ENCODE results near the gene ZNF207.

ZNF207 gene

GRCh38 chr17:32323046-32323445, 26.9 kb upstream of the ZNF207 start:
- H3K27ac ChIP-seq = no peak overlapping the region
- H2AFZ ChIP-seq = no peak overlapping the region
- no peaks in the 10 kb centered on the region for H3K4me1 ChIP-seq
- no peak for TF ChIP-seq CTCF (IDR thresholded peaks at IDR 0.05)
- no peaks in the 10 kb centered on the region for H3K9me3 ChIP-seq (ENCODE audit: control insufficient read depth, low read length)
- H3K9ac ChIP-seq = no peak overlapping the region
- H3K4me2 ChIP-seq (ENCODE audit: low read length) = no peak overlapping the region
- no peak overlapping the region for H3K4me3 ChIP-seq (ENCODE audit: low read depth, low read length)
- H3K27me3 ChIP-seq (ENCODE audit: control insufficient read depth, insufficient read depth, low read length) = no peaks in the 10 kb centered on the region
- H3K36me3 ChIP-seq (ENCODE audit: control insufficient read depth, insufficient read depth, low read length) = no peaks in the 10 kb centered on the region
- no peaks in the 10 kb centered on the region for H3K79me2 ChIP-seq

GRCh38 chr17:32323811-32324491, 26.0 kb upstream of the ZNF207 start:
- Histone ChIP-seq H3K79me2 (no peaks in the 10 kb centered on the region), H3K4me2 (ENCODE audit: low read length) (no peak overlapping the region), H3K9ac (no peak overlapping the region), H3K9me3 (ENCODE audit: control insufficient read depth, low read length) (no peaks in the 10 kb centered on the region), H3K27ac (no peak overlapping the region), H3K4me1 (no peaks in the 10 kb centered on the region), H3K36me3 (ENCODE audit: control insufficient read depth, insufficient read depth, low read length) (no peaks in the 10 kb centered on the region), H2AFZ (no peak overlapping the region), H3K4me3 (ENCODE audit: low read depth, low read length) (peak overlapping the region; percentile 5), H3K27me3 (ENCODE audit: control insufficient read depth, insufficient read depth, low read length) (no peaks in the 10 kb centered on the region)
- TF ChIP-seq CTCF (IDR thresholded peaks at IDR 0.05) = no peak

- Histone ChIP-seq H3K9ac (no peak overlapping the region), H3K4me3 (ENCODE audit: low read depth, low read length) (no peak overlapping the region), H3K79me2 (no peaks in the 10 kb centered on the region), H3K9me3 (ENCODE audit: control insufficient read depth, low read length) (no peaks in the 10 kb centered on the region), H3K36me3 (ENCODE audit: control insufficient read depth, insufficient read depth, low read length) (no peaks in the 10 kb centered on the region), H3K4me1 (no peaks in the 10 kb centered on the region), H3K27me3 (ENCODE audit: control insufficient read depth, insufficient read depth, low read length) (no peaks in the 10 kb centered on the region), H2AFZ (no peak overlapping the region), H3K27ac (no peak overlapping the region), H3K4me2 (ENCODE audit: low read length) (no peak overlapping the region)
- TF ChIP-seq CTCF (IDR thresholded peaks at IDR 0.05) = no peak
These were observed 22.0 kb upstream of the ZNF207 start for GRCh38 chr17:32327911-32328310.

- Histone ChIP-seq H2AFZ (no peak overlapping the region), H3K4me3 (ENCODE audit: low read depth, low read length) (no peak overlapping the region), H3K9me3 (ENCODE audit: control insufficient read depth, low read length) (no peaks in the 10 kb centered on the region), H3K4me2 (ENCODE audit: low read length) (no peak overlapping the region), H3K79me2 (no peaks in the 10 kb centered on the region), H3K27me3 (ENCODE audit: control insufficient read depth, insufficient read depth, low read length) (no peaks in the 10 kb centered on the region), H3K27ac (no peak overlapping the region), H3K36me3 (ENCODE audit: control insufficient read depth, insufficient read depth, low read length) (no peaks in the 10 kb centered on the region), H3K4me1 (no peaks in the 10 kb centered on the region), H3K9ac (no peak overlapping the region)
- no peak for TF ChIP-seq CTCF (IDR thresholded peaks at IDR 0.05)
These were observed 19.8 kb upstream of the ZNF207 start for GRCh38 chr17:32330147-32330546.

Data from parathyroid adenoma (tissue), 2 donors.